ENCODE data around the gene SPG21.
A peak's percentile ranks its signal among the peaks of the same experiment; 100 is the strongest.
"Not testable (repeated sequence)": the region's sequence is repeated elsewhere in the genome, so short reads cannot be mapped to it uniquely, and the experiment has no call there.

The SPG21 gene

GRCh38 chr15:65020419-65020818, 30.7 kb upstream of the SPG21 start:
- Histone ChIP-seq H3K9me3 (ENCODE audit: control insufficient read depth, insufficient read depth, low read length) (no peaks in the 10 kb centered on the region), H3K36me3 (ENCODE audit: insufficient read depth, low read length) (peaks cover 9% of the 10 kb centered on the region), H3K9ac (ENCODE audit: low read depth, low read length) (no peak overlapping the region), H3K4me1 (ENCODE audit: insufficient read depth, low read length) (no peaks in the 10 kb centered on the region)

GRCh38 chr15:65011198-65011597, 21.5 kb upstream of the SPG21 start:
- H3K4me1 ChIP-seq (ENCODE audit: insufficient read depth, low read length); H3K9ac ChIP-seq (ENCODE audit: low read depth, low read length); H3K9me3 ChIP-seq (ENCODE audit: control insufficient read depth, insufficient read depth, low read length): not testable (repeated sequence)
- peaks cover 15% of the 10 kb centered on the region for H3K36me3 ChIP-seq (ENCODE audit: insufficient read depth, low read length)

- Histone ChIP-seq H3K9me3 (ENCODE audit: control insufficient read depth, insufficient read depth, low read length) (peaks cover 8% of the 10 kb centered on the region; the same call in 1 of the 2 replicates), H3K9ac (ENCODE audit: low read depth, low read length) (no peak overlapping the region), H3K36me3 (ENCODE audit: insufficient read depth, low read length) (peaks cover 13% of the 10 kb centered on the region), H3K4me1 (ENCODE audit: insufficient read depth, low read length) (no peaks in the 10 kb centered on the region)
Observed at GRCh38 chr15:65008983-65009382, 19.3 kb upstream of the SPG21 start.

GRCh38 chr15:65006876-65007275, 17.2 kb upstream of the SPG21 start:
- Histone ChIP-seq H3K4me1 (ENCODE audit: insufficient read depth, low read length) (no peaks in the 10 kb centered on the region), H3K36me3 (ENCODE audit: insufficient read depth, low read length) (peaks cover 3% of the 10 kb centered on the region; the same call in 1 of the 2 replicates), H3K9ac (ENCODE audit: low read depth, low read length) (no peak overlapping the region), H3K9me3 (ENCODE audit: control insufficient read depth, insufficient read depth, low read length) (no peaks in the 10 kb centered on the region)

- no peaks in the 10 kb centered on the region for H3K9me3 ChIP-seq (ENCODE audit: control insufficient read depth, insufficient read depth, low read length)
- peaks cover 3% of the 10 kb centered on the region; the same call in 1 of the 2 replicates for H3K36me3 ChIP-seq (ENCODE audit: insufficient read depth, low read length)
- no peak overlapping the region for H3K9ac ChIP-seq (ENCODE audit: low read depth, low read length)
- H3K4me1 ChIP-seq (ENCODE audit: insufficient read depth, low read length) = no peaks in the 10 kb centered on the region
Observed at GRCh38 chr15:65004993-65005392, 15.3 kb upstream of the SPG21 start.

GRCh38 chr15:64997745-64998375, 8.1 kb upstream of the SPG21 start:
- Histone ChIP-seq H3K4me1 (ENCODE audit: insufficient read depth, low read length) (no peaks in the 10 kb centered on the region), H3K36me3 (ENCODE audit: insufficient read depth, low read length) (no peaks in the 10 kb centered on the region), H3K9ac (ENCODE audit: low read depth, low read length) (no peak overlapping the region), H3K9me3 (ENCODE audit: control insufficient read depth, insufficient read depth, low read length) (no peaks in the 10 kb centered on the region)

GRCh38 chr15:64997066-64997465, 7.4 kb upstream of the SPG21 start:
- no peaks in the 10 kb centered on the region for H3K4me1 ChIP-seq (ENCODE audit: insufficient read depth, low read length)
- no peaks in the 10 kb centered on the region for H3K9me3 ChIP-seq (ENCODE audit: control insufficient read depth, insufficient read depth, low read length)
- H3K9ac ChIP-seq (ENCODE audit: low read depth, low read length) = no peak overlapping the region
- no peaks in the 10 kb centered on the region for H3K36me3 ChIP-seq (ENCODE audit: insufficient read depth, low read length)

- Histone ChIP-seq H3K4me1 (ENCODE audit: insufficient read depth, low read length) (no peaks in the 10 kb centered on the region; the same call in 1 of the 2 replicates), H3K9ac (ENCODE audit: low read depth, low read length) (no peak overlapping the region), H3K36me3 (ENCODE audit: insufficient read depth, low read length) (no peaks in the 10 kb centered on the region), H3K9me3 (ENCODE audit: control insufficient read depth, insufficient read depth, low read length) (no peaks in the 10 kb centered on the region)
Observed at GRCh38 chr15:64993290-64993689, 3.6 kb upstream of the SPG21 start.

- H3K36me3 ChIP-seq (ENCODE audit: insufficient read depth, low read length) = no peaks in the 10 kb centered on the region
- no peaks in the 10 kb centered on the region; the same call in 1 of the 2 replicates for H3K4me1 ChIP-seq (ENCODE audit: insufficient read depth, low read length)
- H3K9me3 ChIP-seq (ENCODE audit: control insufficient read depth, insufficient read depth, low read length) = no peaks in the 10 kb centered on the region
- H3K9ac ChIP-seq (ENCODE audit: low read depth, low read length) = no peak overlapping the region
Observed at GRCh38 chr15:64991536-64992135, 1.9 kb upstream of the SPG21 start.

- Histone ChIP-seq H3K9me3 (ENCODE audit: control insufficient read depth, insufficient read depth, low read length) (no peaks in the 10 kb centered on the region), H3K36me3 (ENCODE audit: insufficient read depth, low read length) (no peaks in the 10 kb centered on the region), H3K4me1 (ENCODE audit: insufficient read depth, low read length) (no peaks in the 10 kb centered on the region; the same call in 1 of the 2 replicates), H3K9ac (ENCODE audit: low read depth, low read length) (peak overlapping the region; percentile 66)
Observed at GRCh38 chr15:64990168-64990470, 405 bp upstream of the SPG21 start.

- Histone ChIP-seq H3K9ac (ENCODE audit: low read depth, low read length) (no peak overlapping the region), H3K4me1 (ENCODE audit: insufficient read depth, low read length) (no peaks in the 10 kb centered on the region; the same call in 1 of the 2 replicates)
Observed at GRCh38 chr15:64987136-64987535, 2.6 kb downstream of the SPG21 start.

GRCh38 chr15:64985366-64986033, 4.2 kb downstream of the SPG21 start:
- H3K9me3 ChIP-seq (ENCODE audit: control insufficient read depth, insufficient read depth, low read length) = no peaks in the 10 kb centered on the region
- no peaks in the 10 kb centered on the region; the same call in 1 of the 2 replicates for H3K4me1 ChIP-seq (ENCODE audit: insufficient read depth, low read length)
- H3K9ac ChIP-seq (ENCODE audit: low read depth, low read length) = no peak overlapping the region
- no peaks in the 10 kb centered on the region; the same call in 1 of the 2 replicates for H3K36me3 ChIP-seq (ENCODE audit: insufficient read depth, low read length)

More at GRCh38 chr15:64987136-64987535, 2.6 kb downstream of the SPG21 start:
- Histone ChIP-seq H3K36me3 (ENCODE audit: insufficient read depth, low read length) (no peaks in the 10 kb centered on the region; the same call in 1 of the 2 replicates), H3K9me3 (ENCODE audit: control insufficient read depth, insufficient read depth, low read length) (no peaks in the 10 kb centered on the region)

- H3K9ac ChIP-seq (ENCODE audit: low read depth, low read length) = no peak overlapping the region
- H3K36me3 ChIP-seq (ENCODE audit: insufficient read depth, low read length) = no peaks in the 10 kb centered on the region; the same call in 1 of the 2 replicates
- H3K4me1 ChIP-seq (ENCODE audit: insufficient read depth, low read length) = peaks cover 4% of the 10 kb centered on the region
- H3K9me3 ChIP-seq (ENCODE audit: control insufficient read depth, insufficient read depth, low read length) = no peaks in the 10 kb centered on the region
Observed at GRCh38 chr15:64982472-64982871, 7.2 kb downstream of the SPG21 start.

GRCh38 chr15:64981812-64982431, 7.8 kb downstream of the SPG21 start:
- peaks cover 4% of the 10 kb centered on the region for H3K4me1 ChIP-seq (ENCODE audit: insufficient read depth, low read length)
- no peak overlapping the region for H3K9ac ChIP-seq (ENCODE audit: low read depth, low read length)
- no peaks in the 10 kb centered on the region for H3K9me3 ChIP-seq (ENCODE audit: control insufficient read depth, insufficient read depth, low read length)
- no peaks in the 10 kb centered on the region; the same call in 1 of the 2 replicates for H3K36me3 ChIP-seq (ENCODE audit: insufficient read depth, low read length)

Measured in ES-I3 (cell line).